HEK293T (cell line): ENCODE data around the gene GUCY1A1.

Source experiments
- ARNT ChIP-seq: fragments of 450-650 bp; IDR thresholded peaks from 2 replicates; pipeline ENCODE4 v1.6.1; 2017; ENCODE audit warnings: mild to moderate bottlenecking
- BHLHE40 ChIP-seq: fragments of 450-650 bp; IDR thresholded peaks from 2 replicates; pipeline ENCODE4 v1.6.1; 2016; ENCODE audit warnings: mild to moderate bottlenecking, moderate library complexity, borderline replicate concordance
- ELF4 ChIP-seq: fragments of 450-650 bp; IDR thresholded peaks from 2 replicates; pipeline ENCODE4 v1.6.1; 2017; ENCODE audit warnings: antibody characterized with exemption
- FOXA1 ChIP-seq: fragments of 450-650 bp; IDR thresholded peaks from 2 replicates; pipeline ENCODE4 v1.6.1; 2016; ENCODE audit warnings: mild to moderate bottlenecking
- HDGF ChIP-seq: fragments of 450-650 bp; IDR thresholded peaks from 2 replicates; pipeline ENCODE4 v1.6.1; 2017; ENCODE audit warnings: antibody characterized with exemption, borderline replicate concordance
- SP1 ChIP-seq: fragments of 450-650 bp; IDR thresholded peaks from 2 replicates; pipeline ENCODE4 v1.6.1; 2017
- SUZ12 ChIP-seq: fragments of 450-650 bp; IDR thresholded peaks from 2 replicates; pipeline ENCODE4 v1.6.1; 2016; ENCODE audit warnings: mild to moderate bottlenecking
- TARDBP ChIP-seq: fragments of 450-650 bp; IDR thresholded peaks from 2 replicates; pipeline ENCODE4 v1.6.1; 2016
- TF ChIP-seq, protein P1 (sequence below): fragments of 450-650 bp; IDR thresholded peaks from 2 replicates; pipeline ENCODE4 v1.6.1; 2016

DNA sequence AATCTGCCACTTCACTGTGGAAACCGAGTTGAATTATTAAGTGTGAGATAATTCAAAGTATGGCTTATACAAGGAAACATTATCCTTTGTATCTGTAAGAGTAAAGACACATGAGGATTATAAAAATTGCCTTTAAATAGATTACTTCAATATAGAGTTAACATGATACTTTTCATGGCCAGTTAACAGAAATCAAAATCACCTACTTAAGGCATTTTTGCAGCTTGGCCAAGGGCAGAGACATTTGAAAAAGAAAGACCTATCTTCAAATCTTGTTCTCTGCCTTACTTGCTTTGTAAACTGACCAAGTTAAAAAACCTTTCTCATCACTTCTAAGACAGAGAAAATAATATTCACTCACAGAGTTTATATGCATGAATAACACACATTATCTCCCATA lies 47.3 kb downstream of the GUCY1A1 start:
- TF ChIP-seq SP1 (no peak), SUZ12 (no peak), ELF4 (no peak), TARDBP (no peak), FOXA1 (no peak), HDGF (no peak), ARNT (no peak), BHLHE40 (no peak)
- TF ChIP-seq, protein P1, sequence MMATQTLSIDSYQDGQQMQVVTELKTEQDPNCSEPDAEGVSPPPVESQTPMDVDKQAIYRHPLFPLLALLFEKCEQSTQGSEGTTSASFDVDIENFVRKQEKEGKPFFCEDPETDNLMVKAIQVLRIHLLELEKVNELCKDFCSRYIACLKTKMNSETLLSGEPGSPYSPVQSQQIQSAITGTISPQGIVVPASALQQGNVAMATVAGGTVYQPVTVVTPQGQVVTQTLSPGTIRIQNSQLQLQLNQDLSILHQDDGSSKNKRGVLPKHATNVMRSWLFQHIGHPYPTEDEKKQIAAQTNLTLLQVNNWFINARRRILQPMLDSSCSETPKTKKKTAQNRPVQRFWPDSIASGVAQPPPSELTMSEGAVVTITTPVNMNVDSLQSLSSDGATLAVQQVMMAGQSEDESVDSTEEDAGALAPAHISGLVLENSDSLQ = no peak
